SK-N-SH (cell line): Measurements from ENCODE around the gene NME8. TPM values are rescaled to one million over a fixed set of nuclear protein-coding genes. Genes with fewer than 3 reads are reported as not detected.
A peak's percentile ranks its signal among the peaks of the same experiment; 100 is the strongest.

Experiments used
- CTCF ChIA-PET: fragments of 300-600, 350-600 bp; formaldehyde crosslinking; extraction: SDS; loops from one replicate; lab custom pipeline; 2021; lab: Yijun Ruan, JAX
- POLR2A ChIA-PET: fragments of 350-600 bp; sonication (Branson Sonifier 250); formaldehyde crosslinking; extraction: SDS; loops from one replicate; lab custom pipeline; 2020; ENCODE audit warnings: antibody characterized with exemption, inconsistent platforms; lab: Yijun Ruan, JAX
- DNase-seq: peaks from one replicate; pipeline ENCODE4 v3.0.0; 2012
- H2AFZ ChIP-seq: fragments of 200-600 bp; sonication (generic); 2 replicates; pipeline ENCODE4 v1.8.1; 2016; ENCODE audit warnings: antibody characterized with exemption, mild to moderate bottlenecking, low read depth
- H3F3A ChIP-seq: fragments of 200-600 bp; sonication (generic); replicated peaks from 2 replicates; pipeline ENCODE3; 2016; ENCODE audit warnings: antibody characterized with exemption, mild to moderate bottlenecking; ENCODE audit not compliant: insufficient read depth
- H3K27ac ChIP-seq, 2 experiments: fragments of 200-500 bp in 1 of 2; fragments of 200-600 bp in 1 of 2; sonication (Bioruptor generic) in 1 of 2; sonication (generic), shearing (Covaris generic) in 1 of 2; 2 replicates each; pipeline versions ENCODE4 v1.5.1 to v1.6.1; 2014 to 2016; ENCODE audit warnings: low read depth in 2 of 2, inconsistent platforms in 1 of 2, low read length in 1 of 2, mild to moderate bottlenecking in 1 of 2, mixed read lengths in 1 of 2
- H3K27me3 ChIP-seq: fragments of 200-600 bp; sonication (generic), shearing (Covaris generic); 2 replicates; pipeline ENCODE4 v1.6.1; 2016; ENCODE audit warnings: mixed run types; ENCODE audit not compliant: insufficient read depth
- H3K36me3 ChIP-seq, 2 experiments: fragments of 200-500 bp in 1 of 2; fragments of 200-600 bp in 1 of 2; sonication (Bioruptor generic) in 1 of 2; sonication (generic) in 1 of 2; replicated peaks in 1 of 2; 2 replicates each; pipeline versions ENCODE3 to v1.5.1; 2014 to 2016; ENCODE audit warnings: low read length in 1 of 2, mild to moderate bottlenecking in 1 of 2; ENCODE audit not compliant: insufficient read depth in 2 of 2, control insufficient read depth in 1 of 2
- H3K4me1 ChIP-seq, 2 experiments: fragments of 200-500 bp in 1 of 2; fragments of 200-600 bp in 1 of 2; sonication (Bioruptor generic) in 1 of 2; sonication (generic), shearing (Covaris generic) in 1 of 2; 2 replicates each; pipeline versions ENCODE4 v1.5.1 to v1.6.1; 2014 to 2016; ENCODE audit warnings: low read depth in 1 of 2, low read length in 1 of 2, mixed run types in 1 of 2; ENCODE audit not compliant: insufficient read depth in 2 of 2, control insufficient read depth in 1 of 2
- H3K4me2 ChIP-seq: fragments of 200-600 bp; sonication (generic), shearing (Covaris generic); 2 replicates; pipeline ENCODE4 v1.6.1; 2017; ENCODE audit warnings: mixed run types
- H3K4me3 ChIP-seq, 2 experiments: fragments of 200-500 bp in 1 of 2; fragments of 200-600 bp in 1 of 2; sonication (Bioruptor generic) in 1 of 2; sonication (generic), shearing (Covaris generic) in 1 of 2; 2 replicates each; pipeline versions ENCODE4 v1.5.1 to v1.8.1; 2014 to 2016; ENCODE audit warnings: low read depth in 2 of 2, inconsistent platforms in 1 of 2, low read length in 1 of 2, mild to moderate bottlenecking in 1 of 2, mixed read lengths in 1 of 2, moderate library complexity in 1 of 2
- H3K79me2 ChIP-seq: fragments of 200-600 bp; sonication (generic); 2 replicates; pipeline ENCODE4 v1.8.1; 2017; ENCODE audit warnings: mild to moderate bottlenecking; ENCODE audit not compliant: insufficient read depth
- H3K9ac ChIP-seq: fragments of 200-600 bp; sonication (generic); 2 replicates; pipeline ENCODE4 v1.6.1; 2017; ENCODE audit warnings: mixed run types
- H3K9me2 ChIP-seq: fragments of 200-600 bp; sonication (generic); 2 replicates; pipeline ENCODE4 v1.6.1; 2017; ENCODE audit warnings: mixed run types
- H3K9me3 ChIP-seq: fragments of 200-600 bp; sonication (generic); 2 replicates; pipeline ENCODE4 v1.6.1; 2017; ENCODE audit warnings: mixed run types, mild to moderate bottlenecking, moderate library complexity
- H4K20me1 ChIP-seq: fragments of 200-600 bp; sonication (generic); 2 replicates; pipeline ENCODE4 v1.6.1; 2017; ENCODE audit warnings: mild to moderate bottlenecking, mixed run types; ENCODE audit not compliant: insufficient read depth
- CTCF ChIP-seq: fragments of 200-600 bp; sonication (generic); IDR thresholded peaks from 2 replicates; pipeline ENCODE4 v1.6.1; 2017; ENCODE audit warnings: antibody characterized with exemption, mild to moderate bottlenecking, moderate library complexity
- EZH2phosphoT487 ChIP-seq: fragments of 200-600 bp; sonication (generic); IDR thresholded peaks from 2 replicates; pipeline ENCODE4 v1.6.1; 2017; ENCODE audit warnings: low read depth, mixed run types, mild to moderate bottlenecking, antibody characterized with exemption, moderate library complexity, borderline replicate concordance
- FOXM1 ChIP-seq: IDR thresholded peaks from 2 replicates; pipeline ENCODE4 v1.4.0; 2012; ENCODE audit warnings: low read depth, mild to moderate bottlenecking
- GATA2 ChIP-seq: sonication (generic); formaldehyde crosslinking; IDR thresholded peaks from 2 replicates; pipeline ENCODE4 v1.5.0; 2020; ENCODE audit warnings: mild to moderate bottlenecking, missing genetic modification reagents
- NFIC ChIP-seq: IDR thresholded peaks from 2 replicates; pipeline ENCODE4 v1.4.0; 2012; ENCODE audit warnings: borderline replicate concordance
- POLR2AphosphoS5 ChIP-seq: IDR thresholded peaks from 2 replicates; pipeline ENCODE4 v1.6.1; 2012; ENCODE audit warnings: low read depth, low read length
- RAD21 ChIP-seq: IDR thresholded peaks from 2 replicates; pipeline ENCODE4 v1.6.1; 2012; ENCODE audit warnings: mild to moderate bottlenecking, low read length
- SMC3 ChIP-seq: IDR thresholded peaks from 2 replicates; pipeline ENCODE4 v1.6.1; 2012; ENCODE audit warnings: low read depth, low read length, improper control_type of control experiment
- TCF12 ChIP-seq: IDR thresholded peaks from 2 replicates; pipeline ENCODE4 v1.4.0; 2012
- TEAD4 ChIP-seq: IDR thresholded peaks from 2 replicates; pipeline ENCODE4 v1.4.0; 2012; ENCODE audit warnings: mild to moderate bottlenecking, borderline replicate concordance; ENCODE audit not compliant: insufficient read depth
- WGBS: methylation state at CpG from one replicate; pipeline ENCODE4 v1.1.6; 2017; ENCODE audit warnings: low lambda C conversion rate; 5-methylcytosine and 5-hydroxymethylcytosine counted together
- polyA plus RNA-seq, 3 experiments: library from polyadenylated mRNA; depleted of rRNA; stranded (reverse); fragments of >200 nt; gene quantifications; 2 replicates each; pipeline ENCODE4 v1.2.3, GENCODE V29; 2012
- TF ChIP-seq, protein P1 (sequence below): IDR thresholded peaks from 2 replicates; pipeline ENCODE4 v1.4.0; 2012; ENCODE audit warnings: low read depth, borderline replicate concordance
- TF ChIP-seq, protein P2 (sequence below): IDR thresholded peaks from 2 replicates; pipeline ENCODE4 v1.4.0; 2012; ENCODE audit warnings: low read depth

Gene NME8
- polyA plus RNA-seq, 1 of the 3 experiments (the other 2 are of a cell fraction): not detected

DNA sequence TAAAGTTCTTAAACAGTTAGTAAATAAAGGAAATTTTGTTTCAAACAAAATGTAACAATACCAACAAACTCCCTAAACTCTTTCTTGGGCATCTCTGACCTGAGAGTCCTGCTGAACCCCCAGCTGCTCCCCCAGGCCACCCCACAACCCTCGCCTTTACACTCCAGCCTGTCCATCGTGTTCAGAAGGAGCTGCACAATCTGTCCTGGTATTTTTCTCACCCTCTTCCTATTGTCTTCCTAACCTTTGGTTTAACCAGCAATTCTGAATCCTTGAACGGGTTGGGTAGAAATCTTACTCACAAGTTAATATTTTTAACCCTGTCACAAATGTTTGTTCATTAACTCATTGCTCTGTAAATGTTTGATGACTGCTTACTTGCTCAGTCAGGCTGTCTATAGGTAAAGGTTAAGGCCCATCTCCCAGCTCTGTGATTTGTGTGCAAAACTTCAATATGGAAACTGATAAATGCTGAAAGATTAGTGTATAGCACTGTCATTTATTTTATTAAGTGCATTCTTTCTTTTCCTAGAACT lies 51.4 kb downstream of the NME8 start:
- Histone ChIP-seq H2AFZ (no peak overlapping the region), H4K20me1 (no peaks in the 10 kb centered on the region), H3K4me1 (peaks cover 0 to 8% of the 10 kb centered on the region in 2 experiments; a peak in 3 of 4 replicates), H3K4me2 (no peak overlapping the region), H3K9me2 (no peaks in the 10 kb centered on the region), H3K79me2 (no peaks in the 10 kb centered on the region), H3K36me3 (no peaks in the 10 kb centered on the region), H3K9me3 (no peaks in the 10 kb centered on the region), H3F3A (no peaks in the 10 kb centered on the region), H3K4me3 (no peak overlapping the region), H3K9ac (no peak overlapping the region), H3K27ac (no peak overlapping the region), H3K27me3 (no peaks in the 10 kb centered on the region)
- TF ChIP-seq TEAD4 (no peak), SMC3 (no peak), TCF12 (no peak), EZH2phosphoT487 (no peak), NFIC (no peak), POLR2AphosphoS5 (no peak), FOXM1 (no peak)
- TF ChIP-seq, protein P1, sequence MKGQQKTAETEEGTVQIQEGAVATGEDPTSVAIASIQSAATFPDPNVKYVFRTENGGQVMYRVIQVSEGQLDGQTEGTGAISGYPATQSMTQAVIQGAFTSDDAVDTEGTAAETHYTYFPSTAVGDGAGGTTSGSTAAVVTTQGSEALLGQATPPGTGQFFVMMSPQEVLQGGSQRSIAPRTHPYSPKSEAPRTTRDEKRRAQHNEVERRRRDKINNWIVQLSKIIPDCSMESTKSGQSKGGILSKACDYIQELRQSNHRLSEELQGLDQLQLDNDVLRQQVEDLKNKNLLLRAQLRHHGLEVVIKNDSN: no peak
- TF ChIP-seq, protein P2, sequence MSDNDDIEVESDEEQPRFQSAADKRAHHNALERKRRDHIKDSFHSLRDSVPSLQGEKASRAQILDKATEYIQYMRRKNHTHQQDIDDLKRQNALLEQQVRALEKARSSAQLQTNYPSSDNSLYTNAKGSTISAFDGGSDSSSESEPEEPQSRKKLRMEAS: no peak
- no peak for DNase-seq
- ChIA-PET POLR2A (no interaction called here), CTCF (interaction anchor here (0.7 to 11.8 kb wide), 11 partner anchors 17 to 692 kb away, joined by 3 to 280 read pairs (median 6); partner anchors contain the start of genes EPDR1 and SFRP4)
- 17% methylated on average over 3 of the region's 3 CpGs for WGBS

DNA sequence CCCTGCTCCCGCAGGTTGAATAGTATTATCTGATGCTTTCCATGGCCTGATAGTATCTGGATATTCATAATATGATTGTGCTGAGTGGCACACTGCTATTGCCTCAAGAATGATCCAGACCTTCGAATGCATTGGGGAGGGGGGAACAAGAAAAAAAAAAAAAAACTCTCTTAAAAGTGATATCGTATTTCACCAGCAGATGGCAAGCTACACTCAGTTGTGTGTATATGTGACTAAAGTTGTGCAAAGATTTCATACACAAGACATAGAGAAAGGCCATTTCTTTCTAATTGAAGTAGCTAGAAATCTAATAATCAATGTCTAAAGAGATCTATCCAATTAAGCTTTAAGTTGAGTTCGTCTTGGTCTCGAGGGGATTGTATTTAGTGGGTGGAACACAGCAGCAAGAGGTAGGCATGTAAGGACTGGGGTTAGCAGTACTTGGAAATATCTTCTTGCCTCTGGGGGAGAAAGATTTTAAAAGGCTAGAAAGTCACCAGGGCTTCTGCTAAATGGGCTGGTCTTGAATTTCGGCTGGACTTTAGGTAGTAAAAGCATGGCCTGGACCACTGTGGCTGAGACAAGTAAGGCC lies 52.9 kb downstream of the NME8 start:
- H3F3A ChIP-seq: no peaks in the 10 kb centered on the region
- ChIA-PET POLR2A (interaction anchor here (0.7 kb wide), 2 partner anchors 135 to 383 kb away, joined by 3 to 4 read pairs; no protein-coding TSS in a partner anchor), CTCF (interaction anchor here (0.5 to 11.8 kb wide), 62 partner anchors 8 to 1118 kb away, joined by 3 to 280 read pairs (median 4); partner anchors contain the start of genes EPDR1, SFRP4 and STARD3NL)
- no peaks in the 10 kb centered on the region for H3K9me2 ChIP-seq
- DNase-seq: peak; percentile 47
- H4K20me1 ChIP-seq: no peaks in the 10 kb centered on the region
- H3K36me3 ChIP-seq: no peaks in the 10 kb centered on the region
- H3K79me2 ChIP-seq: no peaks in the 10 kb centered on the region
- TF ChIP-seq EZH2phosphoT487 (no peak), SMC3 (peak; percentile 52), RAD21 (peak; percentile 85), CTCF (peak; percentile 83), GATA2 (CRISPR knock-in tag) (no peak)
- TF ChIP-seq, protein P1: no peak
- TF ChIP-seq, all 33 proteins: peak for 3
- Histone ChIP-seq H3K27ac (no peak overlapping the region), H3K4me3 (peak overlapping the region in 1 of 2 experiments; percentile 4; a peak in 1 of 4 replicates), H3K27me3 (no peaks in the 10 kb centered on the region), H2AFZ (no peak overlapping the region), H3K9ac (no peak overlapping the region), H3K4me1 (peaks cover 0 to 8% of the 10 kb centered on the region in 2 experiments; a peak in 3 of 4 replicates), H3K4me2 (no peak overlapping the region), H3K9me3 (no peaks in the 10 kb centered on the region)
- WGBS: 6% methylated on average over 6 of the region's 6 CpGs
